ENCODE data around the gene CCDC61. TPM values are rescaled to one million over a fixed set of nuclear protein-coding genes. Genes with fewer than 3 reads are reported as not detected.

Gene CCDC61
- polyA plus RNA-seq (2013, experiment 1 of 2), result 7.2 TPM
- polyA plus RNA-seq (2013, experiment 2 of 2), result 6.5 TPM

- peaks cover 6% of the 10 kb centered on the region for H3K36me3 ChIP-seq (ENCODE audit: control insufficient read depth, insufficient read depth, low read length)
- H3K4me1 ChIP-seq (ENCODE audit: control insufficient read depth, insufficient read depth, low read length, poor library complexity, severe bottlenecking), result no peaks in the 10 kb centered on the region
- peak within 1 kb of the TSS; percentile 64 for H3K27ac ChIP-seq (ENCODE audit: low read depth, low read length, severe bottlenecking)
- 0 to 2% methylated on average over 12 to 18 of the region's 34 CpGs for WGBS, 2 experiments (ENCODE audit: insufficient coverage in 2 of 2)
- H3K4me3 ChIP-seq (ENCODE audit: extremely low read depth, insufficient read depth, low read length, poor library complexity, severe bottlenecking), result peak within 1 kb of the TSS; percentile 80
- no peaks in the 10 kb centered on the region for H3K9me3 ChIP-seq (ENCODE audit: control insufficient read depth, low read length)
Observed at GRCh38 chr19:45994998-45995714, at the start of gene CCDC61. Gene CCDC61, plus strand, starts transcription at chr19:45995467. Its CDS starts 7,552 bp downstream, at chr19:46003019.

DNA sequence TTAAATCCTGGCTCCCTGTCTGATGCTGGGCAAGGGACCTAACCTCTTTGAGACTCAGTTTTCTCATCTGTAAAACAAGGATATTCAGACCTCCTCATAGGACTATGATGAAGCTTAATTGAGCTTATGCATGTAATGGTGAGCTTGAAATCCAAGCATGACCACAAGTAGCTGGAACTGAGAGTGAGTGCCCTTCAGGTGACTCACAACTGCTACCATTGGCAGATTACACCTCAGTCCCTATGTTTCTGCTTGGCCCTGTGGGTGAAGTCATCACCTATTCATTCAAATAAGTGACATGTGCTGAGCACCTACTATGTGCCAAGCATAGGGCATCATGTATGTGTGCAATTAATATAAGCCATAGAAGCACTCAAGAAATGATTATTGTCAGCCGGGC lies 47.3 kb upstream of the CCDC61 start:
- WGBS, 2 experiments (ENCODE audit: insufficient coverage in 2 of 2), result 100% methylated on average over 1 of the region's 1 CpG
- Histone ChIP-seq H3K4me3 (ENCODE audit: extremely low read depth, insufficient read depth, low read length, poor library complexity, severe bottlenecking) (no peak overlapping the region), H3K4me1 (ENCODE audit: control insufficient read depth, insufficient read depth, low read length, poor library complexity, severe bottlenecking) (peaks cover 3% of the 10 kb centered on the region), H3K36me3 (ENCODE audit: control insufficient read depth, insufficient read depth, low read length) (no peaks in the 10 kb centered on the region), H3K27ac (ENCODE audit: low read depth, low read length, severe bottlenecking) (no peak overlapping the region), H3K9me3 (ENCODE audit: control insufficient read depth, low read length) (no peaks in the 10 kb centered on the region)

DNA sequence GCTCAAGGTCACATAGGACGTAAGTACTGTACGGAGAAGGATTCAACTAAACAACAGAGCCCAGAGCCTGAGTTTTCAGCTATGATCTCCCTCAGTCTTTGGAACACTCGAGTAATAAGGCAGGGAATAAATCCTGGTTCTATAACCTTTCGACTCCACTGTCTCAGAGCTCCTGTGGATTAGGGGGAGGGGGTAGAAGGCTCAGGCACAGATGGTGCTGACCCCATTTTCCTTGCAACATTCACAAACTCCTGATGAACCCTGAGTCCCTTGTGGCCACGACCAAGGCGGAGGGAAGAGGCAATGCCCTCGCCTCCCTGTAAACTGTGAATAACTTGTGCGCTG lies 43.0 kb upstream of the CCDC61 start:
- Histone ChIP-seq H3K9me3 (ENCODE audit: control insufficient read depth, low read length) (no peaks in the 10 kb centered on the region), H3K36me3 (ENCODE audit: control insufficient read depth, insufficient read depth, low read length) (no peaks in the 10 kb centered on the region), H3K27ac (ENCODE audit: low read depth, low read length, severe bottlenecking) (no peak overlapping the region), H3K4me1 (ENCODE audit: control insufficient read depth, insufficient read depth, low read length, poor library complexity, severe bottlenecking) (peaks cover 12% of the 10 kb centered on the region), H3K4me3 (ENCODE audit: extremely low read depth, insufficient read depth, low read length, poor library complexity, severe bottlenecking) (no peak overlapping the region)
- 35% methylated on average over 4 to 8 of the region's 8 CpGs for WGBS, 2 experiments (ENCODE audit: insufficient coverage in 2 of 2)

DNA sequence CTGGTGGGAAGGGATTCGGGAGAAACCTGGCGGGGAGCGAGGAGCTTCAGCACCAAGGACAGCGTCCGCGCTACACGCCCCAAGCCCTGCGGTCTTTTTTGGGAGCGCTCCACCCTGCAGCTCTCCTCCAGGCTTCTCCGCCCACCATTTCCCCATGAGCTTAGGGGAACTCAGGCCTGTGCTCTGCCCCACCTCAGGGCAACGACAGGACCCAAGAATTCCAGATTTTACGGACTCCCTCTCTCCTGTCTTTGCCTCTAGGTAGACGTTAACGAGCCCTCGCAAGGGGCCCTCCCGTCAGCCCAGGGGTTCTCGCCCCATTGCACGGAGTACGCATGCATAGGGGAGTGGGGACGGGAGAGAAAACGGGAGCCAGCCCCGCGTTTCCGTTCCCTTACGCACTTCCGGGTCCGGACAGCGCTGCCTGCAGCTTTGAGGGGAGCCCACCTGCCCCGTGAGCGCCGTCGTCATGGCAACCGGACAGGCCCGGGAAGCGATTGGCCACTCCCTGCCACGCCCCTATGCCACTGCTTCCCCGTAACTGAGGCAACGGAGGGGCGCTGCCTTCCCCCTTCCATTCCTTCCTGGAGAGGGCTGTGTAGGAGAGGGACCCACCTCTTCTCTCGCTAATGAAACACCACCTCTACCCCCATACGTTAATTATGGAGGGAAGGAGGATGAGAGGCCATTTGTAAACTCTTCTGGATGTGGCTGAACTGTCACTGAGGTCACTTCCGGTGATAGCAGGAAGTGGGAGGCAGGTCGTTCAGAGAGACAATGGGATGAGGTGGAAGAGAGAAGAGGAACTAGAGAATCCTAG lies 42.4 kb upstream of the CCDC61 start:
- H3K4me3 ChIP-seq (ENCODE audit: extremely low read depth, insufficient read depth, low read length, poor library complexity, severe bottlenecking), result peak overlapping the region; percentile 33
- H3K36me3 ChIP-seq (ENCODE audit: control insufficient read depth, insufficient read depth, low read length), result no peaks in the 10 kb centered on the region
- H3K27ac ChIP-seq (ENCODE audit: low read depth, low read length, severe bottlenecking), result peak overlapping the region; percentile 46
- peaks cover 12% of the 10 kb centered on the region for H3K4me1 ChIP-seq (ENCODE audit: control insufficient read depth, insufficient read depth, low read length, poor library complexity, severe bottlenecking)
- H3K9me3 ChIP-seq (ENCODE audit: control insufficient read depth, low read length), result no peaks in the 10 kb centered on the region
- 3 to 6% methylated on average over 15 to 21 of the region's 43 CpGs for WGBS, 2 experiments (ENCODE audit: insufficient coverage in 2 of 2)

DNA sequence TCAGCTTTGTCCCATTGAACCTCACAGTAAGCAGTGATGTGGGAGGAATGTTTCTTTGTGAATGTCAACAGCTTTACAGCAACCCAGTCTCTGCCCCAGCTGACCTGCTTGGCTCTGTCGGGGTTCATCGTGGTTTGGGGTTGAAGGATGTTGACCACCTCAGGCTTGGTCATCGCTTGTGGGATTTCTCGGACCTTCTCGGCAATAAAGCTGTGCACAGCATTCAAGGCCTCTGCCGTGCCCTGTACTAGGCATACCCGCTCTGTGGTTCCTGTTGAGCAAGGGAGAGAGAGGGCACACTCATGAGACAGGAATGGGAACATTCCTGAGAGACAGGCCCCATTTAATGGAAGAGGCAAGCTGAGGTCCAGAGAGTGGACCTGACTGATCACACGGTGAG lies 41.6 kb upstream of the CCDC61 start:
- no peak overlapping the region for H3K4me3 ChIP-seq (ENCODE audit: extremely low read depth, insufficient read depth, low read length, poor library complexity, severe bottlenecking)
- H3K27ac ChIP-seq (ENCODE audit: low read depth, low read length, severe bottlenecking), result peak overlapping the region; percentile 46

DNA sequence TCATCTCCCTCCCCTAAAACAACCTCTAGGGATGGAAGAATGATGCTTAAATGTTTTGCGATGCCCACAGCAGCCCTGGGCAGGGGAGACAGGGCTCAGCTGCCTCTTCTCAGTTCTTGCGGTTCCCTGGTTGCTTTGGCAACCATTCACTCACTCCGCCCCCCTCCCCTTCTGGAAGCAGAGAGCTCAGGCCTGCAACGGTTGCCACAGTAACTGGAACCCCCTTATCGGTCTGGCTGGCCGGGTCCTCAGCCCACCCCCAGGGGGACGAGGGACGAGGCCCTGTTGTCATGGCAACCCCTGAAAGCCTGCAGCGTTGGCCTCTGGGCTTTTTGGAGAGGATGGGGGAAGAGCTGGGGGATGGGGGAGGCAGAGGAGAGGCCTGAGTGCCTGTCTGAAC lies 41.1 kb upstream of the CCDC61 start:
- peak overlapping the region; percentile 46 for H3K27ac ChIP-seq (ENCODE audit: low read depth, low read length, severe bottlenecking)
- 40 to 67% methylated on average over 2 to 7 of the region's 9 CpGs for WGBS, 2 experiments (ENCODE audit: insufficient coverage in 2 of 2)
- no peak overlapping the region for H3K4me3 ChIP-seq (ENCODE audit: extremely low read depth, insufficient read depth, low read length, poor library complexity, severe bottlenecking)
- H3K4me1 ChIP-seq (ENCODE audit: control insufficient read depth, insufficient read depth, low read length, poor library complexity, severe bottlenecking), result peaks cover 19% of the 10 kb centered on the region
- H3K9me3 ChIP-seq (ENCODE audit: control insufficient read depth, low read length), result no peaks in the 10 kb centered on the region
- H3K36me3 ChIP-seq (ENCODE audit: control insufficient read depth, insufficient read depth, low read length), result no peaks in the 10 kb centered on the region

More for the DNA sequence above, 41.6 kb upstream of the CCDC61 start:
- Histone ChIP-seq H3K36me3 (ENCODE audit: control insufficient read depth, insufficient read depth, low read length) (no peaks in the 10 kb centered on the region), H3K9me3 (ENCODE audit: control insufficient read depth, low read length) (no peaks in the 10 kb centered on the region), H3K4me1 (ENCODE audit: control insufficient read depth, insufficient read depth, low read length, poor library complexity, severe bottlenecking) (peaks cover 15% of the 10 kb centered on the region)
- WGBS, 2 experiments (ENCODE audit: insufficient coverage in 2 of 2), result 97% methylated on average over 7 of the region's 8 CpGs

GRCh38 chr19:45955905-45956608 lies 39.2 kb upstream of the CCDC61 start:
- H3K27ac ChIP-seq (ENCODE audit: low read depth, low read length, severe bottlenecking), result peak overlapping the region; percentile 49
- H3K9me3 ChIP-seq (ENCODE audit: control insufficient read depth, low read length), result no peaks in the 10 kb centered on the region
- peaks cover 29% of the 10 kb centered on the region for H3K4me1 ChIP-seq (ENCODE audit: control insufficient read depth, insufficient read depth, low read length, poor library complexity, severe bottlenecking)
- 74 to 83% methylated on average over 9 to 10 of the region's 13 CpGs for WGBS, 2 experiments (ENCODE audit: insufficient coverage in 2 of 2)
- no peaks in the 10 kb centered on the region for H3K36me3 ChIP-seq (ENCODE audit: control insufficient read depth, insufficient read depth, low read length)
- no peak overlapping the region for H3K4me3 ChIP-seq (ENCODE audit: extremely low read depth, insufficient read depth, low read length, poor library complexity, severe bottlenecking)

DNA sequence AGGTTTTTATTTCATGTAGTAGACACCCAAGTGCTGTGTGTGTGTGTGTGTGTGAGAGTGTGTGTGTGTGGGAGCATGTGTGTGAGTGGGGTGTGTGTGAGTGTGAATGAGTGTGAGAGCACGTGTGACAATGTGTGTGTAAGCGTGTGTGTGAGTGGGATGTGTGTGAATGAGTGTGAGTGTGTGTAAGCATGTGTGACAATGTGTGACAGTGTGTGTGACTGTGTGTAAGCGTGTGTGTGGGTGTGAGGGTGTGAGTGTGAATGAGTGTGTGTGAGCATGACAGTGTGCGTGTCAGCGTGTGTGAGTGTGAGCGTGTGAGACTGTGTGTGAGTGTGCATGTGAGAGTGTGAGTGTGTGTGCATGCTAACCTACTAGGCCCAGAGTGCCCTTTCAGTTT lies 36.9 kb upstream of the CCDC61 start:
- Histone ChIP-seq H3K36me3 (ENCODE audit: control insufficient read depth, insufficient read depth, low read length) (no peaks in the 10 kb centered on the region), H3K27ac (ENCODE audit: low read depth, low read length, severe bottlenecking) (no peak overlapping the region), H3K9me3 (ENCODE audit: control insufficient read depth, low read length) (no peaks in the 10 kb centered on the region), H3K4me3 (ENCODE audit: extremely low read depth, insufficient read depth, low read length, poor library complexity, severe bottlenecking) (no peak overlapping the region), H3K4me1 (ENCODE audit: control insufficient read depth, insufficient read depth, low read length, poor library complexity, severe bottlenecking) (peaks cover 24% of the 10 kb centered on the region)
- 90 to 91% methylated on average over 5 to 6 of the region's 6 CpGs for WGBS, 2 experiments (ENCODE audit: insufficient coverage in 2 of 2)

GRCh38 chr19:45958769-45959516 lies 36.3 kb upstream of the CCDC61 start:
- Histone ChIP-seq H3K9me3 (ENCODE audit: control insufficient read depth, low read length) (no peaks in the 10 kb centered on the region), H3K4me1 (ENCODE audit: control insufficient read depth, insufficient read depth, low read length, poor library complexity, severe bottlenecking) (peaks cover 24% of the 10 kb centered on the region), H3K36me3 (ENCODE audit: control insufficient read depth, insufficient read depth, low read length) (no peaks in the 10 kb centered on the region), H3K4me3 (ENCODE audit: extremely low read depth, insufficient read depth, low read length, poor library complexity, severe bottlenecking) (no peak overlapping the region), H3K27ac (ENCODE audit: low read depth, low read length, severe bottlenecking) (no peak overlapping the region)
- WGBS, 2 experiments (ENCODE audit: insufficient coverage in 2 of 2), result 80 to 88% methylated on average over 9 to 12 of the region's 12 CpGs

- H3K9me3 ChIP-seq (ENCODE audit: control insufficient read depth, low read length), result no peaks in the 10 kb centered on the region
- H3K36me3 ChIP-seq (ENCODE audit: control insufficient read depth, insufficient read depth, low read length), result no peaks in the 10 kb centered on the region
- no peak overlapping the region for H3K27ac ChIP-seq (ENCODE audit: low read depth, low read length, severe bottlenecking)
- H3K4me3 ChIP-seq (ENCODE audit: extremely low read depth, insufficient read depth, low read length, poor library complexity, severe bottlenecking), result no peak overlapping the region
- WGBS, 2 experiments (ENCODE audit: insufficient coverage in 2 of 2), result 78 to 79% methylated on average over 8 of the region's 8 CpGs
- peaks cover 24% of the 10 kb centered on the region for H3K4me1 ChIP-seq (ENCODE audit: control insufficient read depth, insufficient read depth, low read length, poor library complexity, severe bottlenecking)
Observed at GRCh38 chr19:45959517-45960025, 35.7 kb upstream of the CCDC61 start.

Measured in mesodermal cell (in vitro differentiated cells).